HG02588 (cell line): ENCODE data around the gene TMEM44.

Experiments used
- ATAC-seq: cut with Tn5 transposase; IDR thresholded peaks from one replicate; pipeline ENCODE4 v1.9.1; 2021; ENCODE audit warnings: mild to moderate bottlenecking, moderate library complexity; ENCODE audit not compliant: unreplicated experiment

The TMEM44 gene

DNA sequence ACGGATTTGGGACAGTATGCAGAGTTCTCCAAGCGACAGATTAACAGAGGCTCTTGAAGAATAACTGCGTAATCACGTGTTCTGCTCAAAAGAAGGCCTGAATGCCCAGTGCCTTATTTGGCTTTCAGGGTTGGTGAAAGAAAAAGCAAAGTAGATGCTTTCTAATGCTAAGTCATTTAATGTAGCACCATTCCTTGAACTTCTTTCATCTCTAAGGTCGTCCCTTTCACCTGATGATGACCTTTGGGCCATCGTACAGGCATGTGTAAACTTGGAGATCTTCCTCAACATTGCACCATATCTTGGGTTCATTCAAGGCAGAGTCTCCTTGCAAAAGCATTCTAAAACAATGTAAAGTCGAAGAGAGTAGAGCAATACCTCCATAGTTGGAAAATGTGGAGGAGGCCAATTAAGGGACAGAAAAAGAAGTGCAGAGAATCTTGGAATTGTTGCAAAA is 48.9 kb downstream of the TMEM44 start:
- no peak for ATAC-seq

DNA sequence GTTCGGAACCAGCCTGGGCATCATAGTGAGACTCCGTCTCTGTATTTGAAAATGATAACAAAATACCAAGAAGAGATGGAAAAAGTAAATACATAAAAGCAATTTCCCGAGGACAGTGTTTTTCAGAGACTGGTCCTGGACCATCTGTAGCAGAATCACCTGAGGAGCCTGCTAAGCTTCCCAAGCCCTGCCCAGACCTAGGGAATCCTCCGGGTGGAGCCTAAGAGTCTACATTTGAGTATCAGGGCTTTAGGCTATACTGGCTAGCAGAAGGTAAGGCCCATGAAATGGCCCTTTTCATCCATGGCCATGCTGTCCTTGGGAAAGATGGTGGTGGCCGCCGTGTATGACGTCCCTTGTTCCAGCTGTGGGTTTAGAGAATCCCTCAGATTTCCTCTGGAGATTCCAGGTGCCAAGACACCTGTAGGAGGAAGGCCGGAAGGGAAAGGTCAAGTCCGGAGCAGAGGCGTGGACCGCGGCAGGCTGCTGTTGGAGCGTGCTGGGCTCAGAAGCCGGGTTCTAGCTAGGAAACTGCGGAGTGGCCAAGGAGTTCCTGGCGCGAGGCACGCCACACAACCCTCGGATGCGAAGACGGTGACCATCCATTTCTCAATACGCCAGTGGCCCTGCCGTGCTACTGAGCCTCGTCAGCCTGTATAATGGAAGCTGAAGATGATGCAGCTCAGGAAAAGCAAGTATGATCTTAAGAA is 50.9 kb downstream of the TMEM44 start:
- no peak for ATAC-seq

DNA sequence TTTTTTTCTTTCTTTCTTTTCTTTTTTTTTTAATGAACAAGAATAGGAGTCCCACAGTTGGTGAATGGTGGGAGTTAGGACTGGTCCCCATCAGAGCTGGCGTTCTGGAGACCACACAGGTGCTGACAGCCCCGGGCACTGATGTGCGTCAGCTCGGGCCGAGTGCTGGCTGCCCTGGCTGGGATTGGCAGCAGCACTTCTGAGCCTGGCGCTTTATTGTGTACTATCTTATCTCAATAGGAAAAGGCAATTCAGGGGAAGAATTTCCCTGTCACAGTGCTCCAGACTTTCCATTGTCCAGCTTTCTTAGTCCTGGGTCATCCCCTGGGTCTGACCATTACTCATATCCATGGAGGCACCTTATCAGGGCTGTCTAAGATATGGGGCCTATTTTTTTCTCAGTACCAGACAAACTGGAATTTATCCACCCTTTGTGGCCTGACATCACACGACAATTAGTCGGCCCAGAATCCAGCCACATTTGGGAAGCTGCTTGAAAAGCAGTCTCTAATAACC is 54.1 kb downstream of the TMEM44 start:
- ATAC-seq: no peak

DNA sequence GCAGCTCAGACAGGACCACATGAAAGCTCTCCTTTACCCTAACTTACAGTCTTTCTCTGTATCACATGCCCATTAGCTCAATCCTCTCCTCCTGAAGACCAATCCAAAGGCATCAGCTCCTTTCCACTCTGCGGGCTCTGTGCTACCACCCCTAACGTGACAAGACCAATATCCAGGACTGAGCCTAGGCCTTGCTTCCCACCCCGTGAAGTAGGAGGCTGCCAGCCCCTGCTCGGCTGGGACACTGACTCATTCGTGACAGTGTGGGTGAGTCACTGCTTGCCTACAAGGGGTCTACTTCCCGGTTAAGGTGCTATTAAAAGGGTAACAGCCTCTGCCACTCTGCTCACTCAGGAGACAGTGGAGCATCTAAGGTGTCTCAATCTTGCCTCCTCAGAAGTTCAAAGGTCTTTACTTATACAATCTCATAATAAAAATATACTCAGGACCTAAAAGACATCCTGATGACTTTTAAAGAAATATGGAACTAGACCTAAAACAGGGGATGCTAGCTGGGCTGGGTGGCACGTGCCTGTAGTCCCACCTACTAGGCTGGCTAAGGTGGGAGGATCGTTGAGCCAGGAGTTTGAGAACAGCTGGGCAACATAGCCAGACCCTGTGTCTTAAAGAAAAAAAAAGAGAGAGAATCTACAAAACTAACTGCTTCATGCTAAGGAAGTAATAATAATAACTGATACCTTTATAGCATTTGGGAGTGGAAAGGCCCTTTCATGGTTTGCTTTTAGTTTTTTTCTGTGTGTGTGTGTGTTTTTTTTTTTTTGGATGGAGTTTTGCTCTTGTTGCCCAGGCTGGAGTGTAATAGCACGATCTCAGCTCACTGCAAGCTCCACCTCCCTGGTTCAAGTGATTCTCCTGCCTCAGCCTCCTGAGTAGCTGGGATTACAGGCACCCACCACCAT is 55.0 kb downstream of the TMEM44 start:
- ATAC-seq: no peak

DNA sequence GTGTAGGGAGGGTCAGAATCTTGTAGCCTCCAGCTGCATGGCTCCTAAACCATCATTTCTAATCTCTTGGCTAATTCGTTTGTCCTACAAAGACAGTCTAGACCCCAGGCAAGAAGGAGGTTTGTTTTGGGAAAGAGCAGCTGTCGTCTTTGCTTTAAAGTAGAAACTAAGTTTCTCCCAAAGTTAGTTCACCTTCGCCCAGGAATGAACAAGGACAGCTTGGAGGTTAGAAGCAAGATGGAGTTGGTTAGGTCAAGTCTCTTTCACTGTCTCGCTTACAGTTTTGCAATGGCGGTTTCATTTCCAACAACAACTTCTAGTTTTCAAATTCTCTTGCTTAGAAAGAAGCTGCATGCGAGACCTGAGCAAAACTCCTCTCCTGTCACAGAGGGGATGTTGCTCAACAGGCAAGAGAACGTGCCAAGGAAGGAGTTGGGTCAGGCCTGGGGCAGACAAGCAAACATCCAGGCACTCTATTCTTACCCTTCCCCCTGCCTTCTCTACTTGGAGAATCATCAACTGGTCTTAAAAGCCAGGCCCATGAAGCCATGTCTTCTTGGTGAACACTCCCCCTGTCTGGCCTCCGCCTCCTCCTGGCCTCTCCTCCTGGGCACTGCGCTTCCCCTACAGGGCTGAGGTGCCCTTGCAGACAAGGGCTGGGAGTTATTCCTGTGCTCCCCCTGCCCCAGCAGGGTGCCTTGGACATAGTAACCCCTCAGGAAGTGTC is 57.6 kb downstream of the TMEM44 start:
- no peak for ATAC-seq

DNA sequence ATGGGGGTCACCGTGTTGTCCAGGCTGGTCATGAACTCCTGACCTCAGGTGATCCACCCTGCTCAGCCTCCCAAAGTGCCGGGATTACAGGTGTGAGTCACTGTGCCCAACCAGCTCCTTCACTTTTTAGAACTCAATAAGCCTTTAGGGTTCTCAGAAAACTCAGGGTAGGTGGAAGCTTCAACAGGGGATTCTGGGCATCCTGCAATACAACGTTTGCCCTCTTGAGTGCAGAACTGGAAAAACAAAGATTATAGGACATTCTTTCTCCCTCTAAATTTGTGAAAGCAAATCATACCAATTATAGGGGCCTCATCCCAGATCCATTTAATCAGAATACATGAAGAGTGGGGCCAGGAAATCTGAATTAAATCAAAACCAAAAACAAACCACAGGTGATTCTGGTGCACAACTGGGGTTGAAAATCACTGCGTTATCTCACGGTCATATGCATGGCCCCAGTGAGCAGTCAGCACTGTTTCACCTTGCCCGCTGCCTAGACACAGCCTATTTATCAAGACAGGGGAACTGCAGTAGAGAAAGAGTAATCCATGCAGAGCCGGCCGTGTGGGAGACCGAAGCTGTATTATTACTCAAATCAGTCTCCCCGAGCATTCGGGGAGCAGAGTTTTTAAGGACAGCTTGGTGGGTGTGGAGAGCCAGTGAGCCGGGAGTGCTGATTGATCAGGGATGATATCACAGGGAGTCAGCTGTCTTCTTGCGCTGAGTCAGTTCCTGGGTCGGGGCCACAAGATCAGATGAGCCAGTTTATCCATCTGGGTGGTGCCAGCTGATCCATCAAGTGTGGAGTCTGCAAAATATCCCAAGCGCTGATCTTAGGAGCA is 58.4 kb downstream of the TMEM44 start:
- ATAC-seq: no peak

DNA sequence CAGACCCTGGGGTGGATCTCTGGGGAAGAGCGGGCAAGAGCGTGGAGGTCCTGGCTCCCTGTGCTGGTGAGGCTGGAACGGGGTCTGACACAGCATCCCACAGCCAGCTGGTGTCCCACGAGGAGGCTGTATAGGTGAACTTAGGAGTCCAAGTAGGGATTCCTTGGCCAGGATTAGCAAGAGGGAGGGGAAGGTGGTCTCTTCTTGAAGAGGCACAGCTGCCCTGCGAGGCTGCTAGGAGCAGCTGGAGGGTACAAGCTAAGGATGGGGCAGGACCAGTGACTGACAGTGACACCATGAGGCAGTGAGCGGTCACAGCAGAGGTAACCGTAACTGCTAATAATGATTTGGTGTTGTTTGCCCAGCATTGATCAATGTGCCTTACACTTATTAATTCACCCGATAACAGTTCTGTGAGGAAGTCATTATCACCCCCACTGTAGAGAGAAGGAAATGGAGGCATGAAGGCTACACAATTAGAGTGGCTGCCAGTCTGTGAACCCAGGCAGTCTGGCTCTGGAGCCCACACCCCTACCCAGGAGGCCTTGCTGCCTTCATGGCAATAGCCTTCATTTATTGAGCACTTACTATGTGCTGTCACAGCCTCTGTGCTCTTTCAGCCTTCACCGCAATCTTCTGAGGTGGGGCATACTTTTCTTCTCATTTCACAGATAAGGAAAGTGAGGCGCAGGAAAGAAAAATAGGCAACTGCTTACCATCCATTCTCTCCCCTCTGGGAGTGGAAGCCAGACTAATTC is 59.4 kb downstream of the TMEM44 start:
- peak; percentile 76 for ATAC-seq

DNA sequence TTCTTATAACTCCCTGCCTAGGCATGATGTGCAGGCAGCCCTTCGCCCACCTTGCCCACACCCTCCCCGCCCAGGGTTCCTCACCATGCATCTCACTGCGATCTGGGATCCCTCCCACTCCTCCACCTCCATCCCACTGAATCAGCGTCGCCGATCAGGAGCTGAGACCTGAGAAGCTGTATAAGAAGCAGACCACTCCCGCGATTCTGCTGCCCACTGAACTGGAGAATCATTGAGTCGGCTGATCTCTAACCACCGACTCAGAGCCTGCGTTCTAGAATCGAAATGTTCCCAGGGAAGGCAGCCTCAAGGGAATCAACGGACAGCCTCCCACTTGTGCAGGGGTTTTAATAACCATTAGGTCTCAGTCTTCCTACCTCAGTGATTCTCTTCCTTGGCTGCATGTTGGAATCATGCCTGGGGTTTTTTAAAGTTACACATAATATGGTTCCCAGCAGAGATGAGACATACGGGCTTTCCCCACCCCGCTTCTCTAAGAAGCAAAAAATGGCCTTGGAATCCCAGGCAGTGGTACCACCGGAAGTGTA is 60.2 kb downstream of the TMEM44 start:
- ATAC-seq: no peak

DNA sequence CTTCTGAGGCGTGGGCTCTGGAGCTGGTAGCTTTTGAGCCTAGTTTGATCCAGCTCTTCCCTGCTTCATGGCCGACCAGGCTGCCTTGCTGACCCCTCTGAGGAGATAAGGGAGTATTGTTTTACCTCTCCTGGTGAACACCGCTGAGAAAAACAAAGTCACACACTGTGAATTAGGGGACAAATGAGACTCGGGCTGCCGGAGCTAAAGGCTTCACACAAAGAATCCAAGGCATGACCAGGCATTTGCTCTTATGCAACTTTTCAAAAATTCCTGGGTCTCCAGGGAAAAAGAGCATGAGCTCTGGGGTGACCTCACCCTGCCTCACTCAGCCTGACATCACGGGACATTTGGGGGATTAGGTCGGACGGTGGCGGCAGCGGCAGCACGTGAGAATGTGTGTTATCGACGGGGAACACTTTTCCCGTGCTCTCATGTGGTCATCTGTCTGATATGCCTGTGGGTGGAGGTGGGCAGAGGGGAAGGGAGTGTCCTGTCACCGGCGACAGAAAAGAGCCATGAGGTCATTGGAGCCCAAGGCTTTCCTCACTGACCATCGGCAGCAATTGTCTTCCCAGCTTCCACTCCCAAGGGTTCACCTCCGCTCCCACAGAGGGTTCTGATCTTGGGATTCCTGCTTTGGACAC is 61.0 kb downstream of the TMEM44 start:
- no peak for ATAC-seq

DNA sequence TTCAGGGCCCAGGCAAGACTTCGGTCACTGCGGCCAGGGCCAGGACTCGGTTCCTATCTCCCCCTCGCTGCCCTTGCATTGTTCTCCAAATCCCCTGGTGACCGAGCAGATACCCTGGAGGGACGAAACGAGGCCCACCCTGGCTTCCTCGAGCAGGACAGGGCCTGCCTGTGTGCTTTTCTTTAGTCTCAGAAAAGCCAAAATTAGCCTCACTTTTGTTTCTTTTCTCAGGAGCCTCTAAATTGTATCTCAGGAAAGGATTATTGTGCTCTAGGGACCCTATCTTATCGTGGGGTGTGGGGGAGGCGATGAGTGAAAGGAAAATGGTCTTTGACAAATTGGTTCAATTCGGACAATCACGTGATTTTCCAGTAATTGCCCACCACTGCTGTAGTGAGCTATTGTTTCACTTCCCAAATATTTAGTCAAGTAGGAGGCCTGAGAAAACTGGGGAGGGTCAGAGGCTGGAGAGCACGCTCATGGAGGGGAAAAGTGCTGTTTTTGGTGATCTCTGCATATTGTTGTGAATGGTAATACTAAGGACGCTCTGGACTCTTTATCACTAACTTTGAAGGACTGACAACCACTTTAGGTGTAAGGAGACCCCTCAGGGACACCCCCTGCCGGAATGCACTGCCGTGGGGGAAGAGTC is 61.6 kb downstream of the TMEM44 start:
- no peak for ATAC-seq

DNA sequence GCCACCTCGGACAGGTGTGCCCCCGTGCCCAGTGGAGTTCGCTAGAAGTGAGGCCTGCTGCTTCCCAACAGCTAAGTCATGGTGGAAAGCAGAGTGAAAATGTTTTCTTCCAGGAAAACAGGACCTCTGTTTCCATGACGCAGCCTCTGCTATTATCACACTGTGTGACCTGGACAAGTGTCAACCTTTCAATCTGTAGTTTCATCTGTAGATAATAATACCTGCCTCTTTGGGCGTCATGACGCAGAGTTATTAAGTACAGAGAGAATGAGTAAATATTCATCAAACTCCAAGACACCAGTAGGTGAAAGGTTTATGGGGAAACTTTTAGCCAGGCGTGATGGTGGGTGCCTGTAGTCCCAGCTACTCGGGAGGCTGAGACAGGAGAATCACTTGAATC is 62.3 kb downstream of the TMEM44 start:
- ATAC-seq: no peak

DNA sequence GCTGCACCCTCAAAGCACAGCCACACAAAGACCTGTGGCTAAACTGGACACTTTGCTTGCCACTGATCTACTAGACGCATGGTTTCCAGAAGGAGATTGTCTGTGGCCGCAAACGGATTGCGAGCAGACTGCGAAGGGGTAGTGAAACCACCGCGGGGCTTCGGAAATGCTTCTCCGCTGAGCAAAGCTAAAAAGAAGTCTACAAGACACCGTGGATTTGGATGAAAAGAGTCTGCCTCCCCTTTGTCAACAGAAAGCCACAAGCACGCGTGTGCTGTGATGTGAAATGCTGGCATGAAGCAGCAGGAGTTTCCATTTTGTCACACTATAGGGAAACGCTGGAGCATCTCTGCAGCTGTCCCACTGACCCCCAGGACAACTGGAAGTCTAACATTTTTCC is 63.0 kb downstream of the TMEM44 start:
- ATAC-seq: no peak

DNA sequence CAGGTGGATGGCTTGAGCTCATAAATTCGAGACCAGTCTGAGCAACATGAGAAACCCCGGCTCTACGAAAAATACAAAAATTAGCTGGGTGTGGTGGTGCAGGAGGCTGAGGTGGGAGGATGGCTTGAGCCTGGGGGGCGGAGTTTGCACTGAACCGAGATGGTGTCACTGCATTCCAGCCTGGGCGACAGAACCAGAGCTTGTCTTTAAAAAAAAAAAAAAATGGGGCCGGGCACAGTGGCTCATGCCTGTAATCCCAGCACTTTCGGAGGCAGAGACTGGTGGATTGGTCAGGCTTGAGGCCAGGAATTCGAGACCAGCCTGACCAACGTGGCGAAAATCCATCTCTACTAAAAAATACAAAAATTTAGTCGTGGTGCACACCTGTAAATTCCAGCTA is 64.0 kb downstream of the TMEM44 start:
- ATAC-seq: no peak

DNA sequence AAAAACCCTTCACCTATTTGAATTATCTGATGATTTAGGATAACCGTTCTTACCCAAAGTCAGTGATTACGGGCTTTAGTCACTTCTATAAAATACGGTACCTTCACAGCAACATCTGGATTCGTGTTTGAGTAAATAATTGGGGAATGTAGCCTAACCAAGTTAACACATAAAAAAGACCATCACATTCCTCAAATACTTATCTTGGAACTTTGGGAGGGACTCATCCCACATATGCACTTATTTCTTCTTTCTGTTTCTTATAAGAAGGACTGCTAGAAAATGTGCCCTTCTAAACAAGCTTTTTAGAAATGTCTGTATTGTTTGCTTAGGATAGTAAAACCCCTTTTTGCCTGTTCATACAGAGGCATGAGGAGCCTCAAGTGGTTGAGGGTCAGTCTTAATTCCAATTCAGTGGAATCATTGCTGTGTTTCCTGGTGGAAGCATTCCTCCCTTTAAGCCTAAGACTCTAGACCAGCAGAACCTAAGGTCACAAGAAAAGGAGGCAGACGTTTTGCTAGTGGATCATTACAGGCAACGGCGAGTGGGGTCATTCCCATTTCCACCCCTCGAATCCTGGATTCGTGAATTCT is 67.5 kb downstream of the TMEM44 start:
- no peak for ATAC-seq

DNA sequence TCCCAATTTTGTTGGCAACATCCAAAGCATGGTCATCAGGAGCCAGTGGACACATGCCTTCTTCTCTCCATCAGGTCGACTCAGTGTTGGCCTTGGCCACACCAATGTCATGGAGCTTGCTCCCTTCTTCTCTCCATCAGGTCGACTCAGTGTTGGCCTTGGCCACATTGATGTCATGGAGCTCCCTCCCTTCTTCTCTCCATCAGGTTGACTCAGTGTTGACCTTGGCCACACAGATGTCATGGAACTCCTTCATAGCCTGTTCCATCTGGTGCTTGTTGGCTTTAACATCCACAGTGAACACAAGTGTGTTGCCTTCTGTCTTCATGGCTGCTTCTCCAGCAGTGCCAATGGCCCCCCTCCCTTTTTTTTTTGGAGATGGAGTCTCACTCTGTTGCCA is 70.2 kb downstream of the TMEM44 start:
- no peak for ATAC-seq

DNA sequence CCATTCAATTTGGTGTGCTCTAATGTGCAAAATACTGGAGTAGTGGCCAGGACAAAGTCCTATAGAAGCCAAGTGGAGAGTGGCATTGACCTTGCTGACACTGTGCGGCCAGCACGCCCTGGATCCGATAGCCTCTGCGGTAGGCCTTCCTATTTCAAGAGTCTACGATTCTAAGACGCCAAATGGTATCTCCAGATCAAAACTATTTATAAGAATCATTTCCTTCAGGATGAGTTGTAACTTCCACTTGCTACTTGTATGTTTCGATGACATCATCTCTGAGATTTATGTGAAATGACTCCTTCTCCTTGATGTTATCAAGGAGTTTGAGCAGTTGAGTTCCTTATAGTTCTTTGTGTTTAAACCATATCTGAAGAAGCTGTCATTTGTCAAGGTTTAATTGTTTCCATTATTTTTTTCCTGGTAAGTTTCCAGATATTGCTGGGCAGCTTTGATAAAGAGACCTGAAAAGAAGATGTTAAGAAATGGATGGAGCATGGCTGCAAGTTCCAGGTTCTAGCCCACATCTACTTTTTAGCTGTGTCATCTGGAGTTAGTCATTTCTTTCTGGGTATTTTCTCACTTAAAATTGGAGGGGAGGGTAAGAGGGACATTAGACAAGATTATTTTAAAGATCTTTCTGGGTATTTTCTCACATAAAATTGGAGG is 71.8 kb downstream of the TMEM44 start:
- no peak for ATAC-seq

DNA sequence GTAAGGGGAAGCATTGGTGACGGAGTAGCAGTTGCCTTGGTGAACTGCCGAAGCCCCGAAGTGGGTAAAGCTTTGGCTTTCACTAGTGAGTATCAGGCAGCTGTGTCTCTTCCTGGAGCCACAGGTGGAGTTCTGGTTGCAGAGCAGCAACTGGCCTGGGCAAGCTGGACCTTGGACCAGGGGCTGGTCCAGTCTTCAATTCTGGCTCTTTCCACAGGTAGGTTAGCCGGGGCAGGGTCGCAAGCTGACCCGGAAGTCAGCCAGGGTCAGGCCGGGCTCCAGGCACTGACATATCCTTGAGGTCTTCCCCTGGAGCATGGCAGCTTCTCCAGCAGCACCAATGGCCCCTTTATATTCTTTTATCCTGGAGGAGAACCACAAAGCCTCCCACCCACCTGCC is 73.2 kb downstream of the TMEM44 start:
- ATAC-seq: no peak
